A673 (cell line): ENCODE measurements around the gene VCY1B. TPM values are rescaled to one million over a fixed set of nuclear protein-coding genes. Genes with fewer than 3 reads are reported as not detected.
"Not testable (repeated sequence)": the region's sequence is repeated elsewhere in the genome, so short reads cannot be mapped to it uniquely, and the experiment has no call there.

Experiments used
- Bru-seq: library from RNA; stranded (reverse); fragments of 400-500 nt; gene quantifications from one replicate; lab custom pipeline; 2021; lab: Mats Ljungman, UMichigan
- BruChase-seq, 2 experiments: library from RNA; stranded (reverse); fragments of 400-500 nt; gene quantifications; one replicate each; lab custom pipeline; 2021; lab: Mats Ljungman, UMichigan
- BruUV-seq: library from RNA; stranded (reverse); fragments of 400-500 nt; replicated peaks from 2 replicates; lab custom pipeline; 2021; lab: Mats Ljungman, UMichigan
- CTCF ChIA-PET: fragments of 300-600 bp; sonication (Branson Sonifier 250); formaldehyde crosslinking; loops from one replicate; lab custom pipeline; 2022; ENCODE audit warnings: antibody characterized with exemption; lab: Charles Lee
- POLR2A ChIA-PET: fragments of 300-600 bp; sonication (Branson Sonifier 250); formaldehyde crosslinking; loops from one replicate; lab custom pipeline; 2022; ENCODE audit warnings: antibody characterized with exemption; ENCODE audit not compliant: low non-redundant PET; lab: Charles Lee
- DNase-seq: peaks from one replicate; pipeline ENCODE4 v3.0.0-alpha.2; 2015; ENCODE audit warnings: low spot score
- H3K27ac ChIP-seq: fragments of 200-600 bp; sonication (generic); 2 replicates; pipeline ENCODE4 v1.5.1; 2016; ENCODE audit warnings: mixed run types, low read depth, mild to moderate bottlenecking, mixed read lengths, antibody characterized with exemption, low read length; ENCODE audit not compliant: poor library complexity, severe bottlenecking
- H3K27me3 ChIP-seq: fragments of 200-600 bp; sonication (generic); replicated peaks from 2 replicates; pipeline ENCODE4 v1.6.1; 2017; ENCODE audit warnings: mixed run types, low read depth, mild to moderate bottlenecking, mixed read lengths, antibody characterized with exemption, low read length; ENCODE audit not compliant: insufficient read depth, poor library complexity
- H3K36me3 ChIP-seq: fragments of 200-600 bp; sonication (generic); 2 replicates; pipeline ENCODE4 v1.6.1; 2016; ENCODE audit warnings: mixed run types, mild to moderate bottlenecking, mixed read lengths, antibody characterized with exemption, low read length; ENCODE audit not compliant: insufficient read depth, poor library complexity, severe bottlenecking
- H3K4me1 ChIP-seq: fragments of 200-600 bp; sonication (generic); 2 replicates; pipeline ENCODE4 v1.6.1; 2017; ENCODE audit warnings: mixed run types, mild to moderate bottlenecking, mixed read lengths, antibody characterized with exemption, low read length; ENCODE audit not compliant: insufficient read depth, poor library complexity, severe bottlenecking
- H3K4me3 ChIP-seq: fragments of 200-600 bp; sonication (generic); 2 replicates; pipeline ENCODE4 v1.5.1; 2016; ENCODE audit warnings: low read depth, mixed run types, mild to moderate bottlenecking, mixed read lengths, low read length; ENCODE audit not compliant: poor library complexity, severe bottlenecking
- H3K9me3 ChIP-seq: fragments of 200-600 bp; sonication (generic); 2 replicates; pipeline ENCODE4 v1.6.1; 2016; ENCODE audit warnings: mixed run types, low read depth, mild to moderate bottlenecking, mixed read lengths, antibody characterized with exemption, low read length; ENCODE audit not compliant: poor library complexity, severe bottlenecking
- CTCF ChIP-seq: fragments of 300-800, 200-600 bp; sonication (generic); conservative IDR thresholded peaks from 2 replicates; pipeline ENCODE4 v1.5.1; 2017; ENCODE audit warnings: low read depth, mild to moderate bottlenecking, antibody characterized with exemption, low read length, moderate library complexity, mixed read lengths
- EZH2 ChIP-seq: fragments of 200-600 bp; sonication (generic); IDR thresholded peaks from 2 replicates; pipeline ENCODE4 v1.6.1; 2017; ENCODE audit warnings: borderline replicate concordance, low read depth, mild to moderate bottlenecking, mixed read lengths, antibody characterized with exemption, low read length; ENCODE audit not compliant: poor library complexity, severe bottlenecking
- intact Hi-C: fragments of 100-400 bp; cut with micrococcal nuclease; formaldehyde crosslinking; loops from one replicate; pipeline ENCODE4 v1.10.0; 2022; ENCODE audit not compliant: unreplicated experiment
- long read RNA-seq: library from polyadenylated mRNA; stranded (forward); transcript quantifications from one replicate; pipeline ENCODE4 v2.0.0, GENCODE V29; 2022
- total RNA-seq: library from RNA; stranded (reverse); gene quantifications from 2 replicates; pipeline ENCODE4 v1.2.3, GENCODE V29; 2021

The VCY1B gene
- not detected in 2 replicates for total RNA-seq
- Bru-seq, nascent RNA = not detected
- not detected for BruChase-seq, experiment 1, labeled RNA remaining after a 2-hour chase
- BruChase-seq, experiment 2, labeled RNA remaining after a 6-hour chase = not detected
- long read RNA-seq = 0 reads

DNA sequence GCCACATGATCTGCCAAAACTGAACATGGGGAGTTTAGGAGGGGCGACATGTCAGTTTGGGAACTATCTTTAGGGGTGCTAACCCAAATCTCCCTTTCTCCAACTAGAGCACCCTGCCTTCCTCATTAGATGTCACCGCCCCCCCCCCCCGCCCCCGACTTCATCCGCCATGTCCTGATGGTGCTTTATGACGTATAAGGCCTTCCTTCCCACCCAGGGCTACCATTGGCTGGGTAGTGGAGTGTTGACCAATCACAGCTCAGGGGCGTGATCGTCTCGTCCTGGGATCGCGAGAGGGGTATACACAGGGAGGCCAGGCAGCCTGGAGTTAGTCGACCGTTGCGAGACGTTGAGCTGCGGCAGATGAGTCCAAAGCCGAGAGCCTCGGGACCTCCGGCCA is at the start of gene VCY1B:
TSS of gene VCY1B (plus strand) at position 301 of the 400 bp plus-strand sequence. CDS start at position 364, 63 bp downstream.
- intact Hi-C loops, BruUV-seq, POLR2A ChIA-PET: not testable (repeated sequence)

DNA sequence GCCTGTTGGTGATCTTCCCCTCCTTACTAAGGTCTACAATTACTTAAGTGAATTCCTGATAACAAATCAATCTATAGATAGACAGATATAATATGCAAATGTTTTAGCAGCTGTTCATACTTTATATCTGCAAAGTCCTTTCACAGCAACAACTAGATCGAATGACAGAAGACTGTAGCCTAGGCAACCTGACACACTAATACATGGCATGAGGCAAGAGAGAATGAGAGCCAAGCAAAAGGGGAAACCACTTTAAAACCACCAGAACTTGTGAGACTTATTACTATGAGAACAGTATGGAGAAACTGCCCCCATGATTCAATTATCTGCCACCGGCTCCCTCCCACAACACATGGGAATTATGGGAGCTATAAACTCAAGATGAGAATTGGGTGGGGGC is 44.1 kb upstream of the VCY1B start:
- H3K36me3 ChIP-seq, DNase-seq, H3K4me1 ChIP-seq, BruUV-seq, intact Hi-C loops, H3K27me3 ChIP-seq, POLR2A ChIA-PET, H3K9me3 ChIP-seq, H3K4me3 ChIP-seq, H3K27ac ChIP-seq, CTCF ChIA-PET: not testable (repeated sequence)

More for the DNA sequence above, at the start of gene VCY1B:
- H3K36me3 ChIP-seq, H3K4me3 ChIP-seq, H3K4me1 ChIP-seq, H3K27me3 ChIP-seq, CTCF ChIA-PET, H3K27ac ChIP-seq, DNase-seq, H3K9me3 ChIP-seq: not testable (repeated sequence)

DNA sequence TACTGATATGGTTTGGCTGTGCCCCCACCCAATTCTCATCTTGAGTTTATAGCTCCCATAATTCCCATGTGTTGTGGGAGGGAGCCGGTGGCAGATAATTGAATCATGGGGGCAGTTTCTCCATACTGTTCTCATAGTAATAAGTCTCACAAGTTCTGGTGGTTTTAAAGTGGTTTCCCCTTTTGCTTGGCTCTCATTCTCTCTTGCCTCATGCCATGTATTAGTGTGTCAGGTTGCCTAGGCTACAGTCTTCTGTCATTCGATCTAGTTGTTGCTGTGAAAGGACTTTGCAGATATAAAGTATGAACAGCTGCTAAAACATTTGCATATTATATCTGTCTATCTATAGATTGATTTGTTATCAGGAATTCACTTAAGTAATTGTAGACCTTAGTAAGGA is 25.6 kb upstream of the VCY1B start:
- H3K9me3 ChIP-seq, H3K27ac ChIP-seq, H3K4me3 ChIP-seq, H3K27me3 ChIP-seq, intact Hi-C loops, DNase-seq, BruUV-seq, CTCF ChIA-PET, POLR2A ChIA-PET, H3K36me3 ChIP-seq, H3K4me1 ChIP-seq: not testable (repeated sequence)

- ChIA-PET POLR2A (no interaction called here), CTCF (no interaction called here)
- no peak for DNase-seq
- intact Hi-C loops = no loop called here
- H3K4me1 ChIP-seq = no peaks in the 10 kb centered on the region
- H3K4me3 ChIP-seq = no peak overlapping the region
- H3K27me3 ChIP-seq = no peaks in the 10 kb centered on the region
- no peak overlapping the region for H3K27ac ChIP-seq
- no peak for TF ChIP-seq EZH2
- TF ChIP-seq CTCF = no peak
- no peaks in the 10 kb centered on the region for H3K36me3 ChIP-seq
- no TSS peak for BruUV-seq
- no peaks in the 10 kb centered on the region for H3K9me3 ChIP-seq
These were observed 29.9 kb downstream of the VCY1B start for GRCh38 chrY:14085877-14086276.

Other genes starting within 250 kb of the VCY1B start
- gene VCY, start 69.8 kb upstream of the VCY1B start, total RNA-seq = not detected in 2 replicates